Ascending aorta (tissue), 2 donors: ENCODE results near the gene HOXC11. TPM values are rescaled to one million over a fixed set of nuclear protein-coding genes. Genes with fewer than 3 reads are reported as not detected.

ENCODE experiments used
- DNase-seq, 2 donors: peaks; one replicate each; pipeline ENCODE4 v3.0.0-alpha.2; 2019; ENCODE audit warnings: low spot score in 2 of 2
- H3K27ac ChIP-seq, 2 donors: fragments of 200-600 bp; sonication (generic); one replicate each; pipeline ENCODE4 v1.5.1; 2016 to 2017; ENCODE audit warnings: mild to moderate bottlenecking in 1 of 2
- H3K27me3 ChIP-seq: fragments of 200-600 bp; sonication (generic); one replicate; pipeline ENCODE4 v1.5.1; 2017
- H3K36me3 ChIP-seq, 2 donors: fragments of 200-600 bp; sonication (generic); one replicate each; pipeline ENCODE4 v1.5.1; 2016
- H3K4me1 ChIP-seq, 2 donors: fragments of 200-600 bp; sonication (generic); one replicate each; pipeline ENCODE4 v1.5.1; 2016 to 2017; ENCODE audit warnings: mild to moderate bottlenecking in 1 of 2
- H3K4me3 ChIP-seq, 2 donors: fragments of 200-600 bp; sonication (generic); one replicate each; pipeline ENCODE4 v1.5.1; 2016 to 2017; ENCODE audit warnings: mild to moderate bottlenecking in 1 of 2
- H3K9me3 ChIP-seq, 2 donors: fragments of 200-600 bp; sonication (generic); one replicate each; pipeline ENCODE4 v1.5.1; 2016
- intact Hi-C: fragments of 100-400 bp; cut with DNase I; formaldehyde crosslinking; loops from one replicate; pipeline ENCODE4 v1.15.1; 2023
- total RNA-seq: library from RNA; depleted of rRNA; stranded (reverse); fragments of >200 nt; gene quantifications from one replicate; pipeline ENCODE4 v1.1.0, GENCODE V29; 2016
- TF ChIP-seq, protein P1 (sequence below), 3 experiments: fragments of 200-600 bp in 2 of 3; fragments of 450-650 bp in 1 of 3; sonication (generic) in 2 of 3; IDR thresholded peaks; one replicate each; pipeline ENCODE4 v1.5.1; 2016 to 2019; ENCODE audit warnings: antibody characterized with exemption in 3 of 3, mild to moderate bottlenecking in 1 of 3, moderate library complexity in 1 of 3

The HOXC11 gene
- total RNA-seq, 1 donor from 2014 or later, result 0.32 TPM

DNA sequence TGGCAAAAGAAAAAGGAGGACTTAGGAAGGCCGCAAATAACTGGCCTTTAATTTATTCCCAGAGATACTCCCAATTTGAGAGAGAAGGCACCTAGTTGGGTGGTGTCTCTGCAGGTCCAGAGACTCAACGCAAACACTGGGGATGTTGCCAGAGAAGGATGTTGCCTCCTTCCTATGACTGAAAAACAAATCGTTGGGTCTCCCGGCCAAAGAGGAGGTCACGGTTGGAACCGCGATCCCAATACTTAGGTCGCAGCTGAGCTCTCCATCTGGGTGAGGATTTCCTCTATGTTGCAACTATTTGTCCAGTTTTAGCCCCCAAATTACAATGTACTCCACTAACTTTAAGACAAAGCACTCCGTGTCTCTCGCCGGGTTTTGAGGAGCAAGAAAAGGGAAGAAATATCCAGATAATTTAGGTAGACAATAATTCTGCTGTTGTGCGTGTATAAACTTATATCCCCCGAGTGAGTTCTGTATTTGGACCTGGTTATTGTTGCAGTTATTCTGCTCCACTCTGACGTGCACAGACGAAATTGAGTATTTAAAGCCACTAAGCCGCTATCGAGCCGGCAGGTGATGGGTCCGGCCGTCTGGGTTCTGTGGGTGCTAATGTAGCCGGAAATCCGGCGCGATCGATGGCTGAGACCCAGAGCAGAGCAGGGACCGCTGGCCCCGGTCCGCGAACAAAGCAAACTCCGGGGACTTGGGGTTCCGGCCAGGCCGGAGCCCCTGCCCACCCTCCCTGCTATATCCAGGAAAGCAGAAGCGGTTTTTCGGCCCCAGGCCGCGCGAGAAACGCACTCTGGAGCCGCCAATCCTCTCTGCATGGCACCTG, 12.5 kb upstream of the HOXC11 start:
- TF ChIP-seq, protein P1, sequence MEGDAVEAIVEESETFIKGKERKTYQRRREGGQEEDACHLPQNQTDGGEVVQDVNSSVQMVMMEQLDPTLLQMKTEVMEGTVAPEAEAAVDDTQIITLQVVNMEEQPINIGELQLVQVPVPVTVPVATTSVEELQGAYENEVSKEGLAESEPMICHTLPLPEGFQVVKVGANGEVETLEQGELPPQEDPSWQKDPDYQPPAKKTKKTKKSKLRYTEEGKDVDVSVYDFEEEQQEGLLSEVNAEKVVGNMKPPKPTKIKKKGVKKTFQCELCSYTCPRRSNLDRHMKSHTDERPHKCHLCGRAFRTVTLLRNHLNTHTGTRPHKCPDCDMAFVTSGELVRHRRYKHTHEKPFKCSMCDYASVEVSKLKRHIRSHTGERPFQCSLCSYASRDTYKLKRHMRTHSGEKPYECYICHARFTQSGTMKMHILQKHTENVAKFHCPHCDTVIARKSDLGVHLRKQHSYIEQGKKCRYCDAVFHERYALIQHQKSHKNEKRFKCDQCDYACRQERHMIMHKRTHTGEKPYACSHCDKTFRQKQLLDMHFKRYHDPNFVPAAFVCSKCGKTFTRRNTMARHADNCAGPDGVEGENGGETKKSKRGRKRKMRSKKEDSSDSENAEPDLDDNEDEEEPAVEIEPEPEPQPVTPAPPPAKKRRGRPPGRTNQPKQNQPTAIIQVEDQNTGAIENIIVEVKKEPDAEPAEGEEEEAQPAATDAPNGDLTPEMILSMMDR (IDR thresholded peaks at IDR 0.05), result no peak
- H3K4me3 ChIP-seq, result no peak overlapping the region
- H3K9me3 ChIP-seq, result no peaks in the 10 kb centered on the region
- no peaks in the 10 kb centered on the region for H3K36me3 ChIP-seq
- DNase-seq, result no peak
- intact Hi-C loops, result no loop called here
- H3K4me1 ChIP-seq, result peaks cover 0 to 2% of the 10 kb centered on the region in 2 donors
- H3K27me3 ChIP-seq, result peaks cover 65% of the 10 kb centered on the region
- no peak overlapping the region for H3K27ac ChIP-seq

DNA sequence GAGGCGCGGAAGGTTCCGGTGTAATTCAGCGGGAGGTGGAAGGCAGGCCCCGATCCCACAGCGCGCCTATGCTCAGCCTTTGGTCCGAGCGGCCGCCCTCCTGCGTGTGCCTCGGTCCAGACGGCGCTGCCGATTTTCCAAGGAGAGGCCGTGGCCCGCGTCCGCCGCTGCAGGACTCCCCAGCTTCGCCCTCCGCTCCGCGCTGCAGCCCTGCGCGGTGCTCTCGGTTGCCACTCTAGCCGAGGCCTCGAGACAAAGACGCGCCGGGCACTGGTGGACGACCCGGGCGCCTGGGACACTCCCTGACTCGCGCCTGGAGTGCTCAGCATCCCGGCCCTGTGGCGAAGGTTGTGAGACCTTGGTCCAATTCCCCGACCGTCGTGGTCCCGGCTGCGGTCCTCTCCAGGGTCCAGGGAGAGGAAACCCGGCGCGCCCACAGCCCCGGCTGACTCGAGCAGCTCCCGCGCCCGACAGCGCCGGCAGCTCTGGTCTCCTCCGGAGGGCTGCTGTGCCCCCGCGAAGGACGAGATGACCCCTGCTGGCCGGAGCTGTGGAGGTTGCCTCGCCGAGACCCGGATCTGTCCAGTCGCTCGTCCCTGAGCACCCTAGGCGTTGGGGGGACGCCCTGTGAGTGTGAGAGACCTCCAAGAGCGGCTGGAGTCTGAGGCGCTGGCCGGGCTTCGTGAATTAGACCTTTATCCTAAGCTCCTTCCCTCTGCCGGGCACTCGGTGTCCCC, 11.7 kb upstream of the HOXC11 start:
- peaks cover 60% of the 10 kb centered on the region for H3K27me3 ChIP-seq
- no peak for DNase-seq
- TF ChIP-seq, protein P1 (IDR thresholded peaks at IDR 0.05), result no peak
- peaks cover 0 to 2% of the 10 kb centered on the region in 2 donors for H3K4me1 ChIP-seq
- intact Hi-C loops, result no loop called here
- H3K4me3 ChIP-seq, result no peak overlapping the region
- H3K36me3 ChIP-seq, result no peaks in the 10 kb centered on the region
- no peak overlapping the region for H3K27ac ChIP-seq
- H3K9me3 ChIP-seq, result no peaks in the 10 kb centered on the region

DNA sequence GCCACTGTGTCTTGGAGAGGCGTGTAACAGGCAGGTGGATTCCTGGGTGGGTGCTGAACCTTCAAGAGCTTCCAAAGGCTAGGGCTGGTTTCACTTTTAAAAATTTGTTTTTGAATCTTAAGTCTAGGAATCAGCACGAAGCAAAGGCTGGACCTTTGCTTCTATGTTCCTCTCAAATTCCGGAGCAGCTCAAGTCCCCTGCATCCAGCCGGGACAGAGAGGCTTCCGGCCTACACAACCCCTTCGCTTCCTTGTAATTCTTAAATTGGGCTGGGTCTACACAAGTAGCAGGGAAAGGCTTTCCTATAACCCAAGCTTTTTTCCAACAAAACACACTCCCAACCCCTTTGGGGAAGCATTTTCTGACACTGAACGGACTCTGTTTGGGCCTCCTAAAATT, 9.9 kb upstream of the HOXC11 start:
- intact Hi-C loops, result no loop called here
- Histone ChIP-seq H3K9me3 (no peaks in the 10 kb centered on the region), H3K4me1 (peaks cover 0 to 2% of the 10 kb centered on the region in 2 donors), H3K27ac (no peak overlapping the region), H3K4me3 (no peak overlapping the region), H3K27me3 (peaks cover 42% of the 10 kb centered on the region), H3K36me3 (no peaks in the 10 kb centered on the region)
- no peak for DNase-seq
- TF ChIP-seq, protein P1 (IDR thresholded peaks at IDR 0.05), result no peak

DNA sequence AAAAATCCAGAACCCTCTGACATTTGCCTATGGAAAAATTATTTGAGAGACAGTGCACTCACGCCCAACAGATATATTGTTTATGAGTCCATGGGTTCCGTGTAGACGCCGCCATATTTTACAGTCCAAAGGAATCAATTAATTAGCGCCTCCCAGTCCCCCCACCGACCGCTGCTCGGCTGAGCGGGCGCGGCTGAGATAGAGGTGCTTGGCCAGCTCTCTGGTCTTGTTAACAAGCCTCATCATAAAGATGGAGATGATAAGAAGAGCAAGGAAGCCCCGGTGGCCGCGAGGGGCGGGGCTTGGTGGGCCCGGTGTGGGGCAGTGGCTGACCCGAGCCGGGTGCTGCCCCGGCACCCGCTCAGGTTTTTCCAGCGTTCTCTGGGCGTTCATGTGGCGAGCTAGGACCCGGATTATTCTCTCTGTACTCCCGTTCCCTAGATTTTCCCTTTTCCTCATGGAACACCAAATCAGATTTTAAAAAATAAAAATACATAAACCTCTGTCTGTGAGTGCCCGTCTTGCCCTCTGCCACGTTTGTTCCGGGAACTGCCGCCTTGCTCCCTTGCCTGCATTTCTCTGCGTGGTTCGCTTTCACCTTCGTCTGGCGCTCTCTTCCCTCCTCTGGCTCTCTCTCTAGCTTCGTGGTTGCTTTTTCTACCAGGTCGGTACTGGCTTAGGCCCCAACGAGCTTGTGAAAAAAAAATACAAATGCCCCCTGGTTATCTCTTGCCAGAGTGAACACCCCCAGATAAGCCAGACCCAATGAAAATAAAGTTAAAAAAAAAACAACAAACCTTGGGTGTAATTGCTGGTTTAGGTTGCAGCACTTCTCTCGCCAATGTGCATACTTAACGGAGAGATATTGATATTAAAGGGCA, 9.3 kb upstream of the HOXC11 start:
- TF ChIP-seq, protein P1 (IDR thresholded peaks at IDR 0.05), result no peak
- Histone ChIP-seq H3K36me3 (no peaks in the 10 kb centered on the region), H3K27me3 (peaks cover 39% of the 10 kb centered on the region), H3K4me1 (peaks cover 0 to 2% of the 10 kb centered on the region in 2 donors), H3K9me3 (no peaks in the 10 kb centered on the region), H3K27ac (no peak overlapping the region), H3K4me3 (no peak overlapping the region)
- intact Hi-C loops, result no loop called here
- DNase-seq, result no peak

DNA sequence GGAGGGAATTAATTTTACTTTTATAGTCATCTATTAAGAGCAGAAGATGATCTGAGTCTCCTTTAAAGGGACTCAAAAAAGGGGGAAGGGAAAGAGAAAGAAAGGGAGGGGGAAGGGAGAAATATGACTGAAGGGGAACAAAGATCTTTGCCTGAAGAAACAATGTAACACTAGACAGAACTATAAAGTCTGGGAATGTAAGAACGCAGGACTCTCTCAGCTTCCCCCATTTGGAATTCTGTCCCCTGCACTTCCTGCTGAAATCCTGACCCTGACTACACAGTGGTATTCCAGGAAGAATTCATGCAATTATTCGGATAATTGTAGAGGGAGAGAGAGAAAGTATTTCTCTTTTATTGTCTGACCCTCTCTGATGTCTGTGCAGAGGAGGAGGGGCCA, 8.6 kb upstream of the HOXC11 start:
- Histone ChIP-seq H3K27ac (no peak overlapping the region), H3K4me1 (peaks cover 0 to 2% of the 10 kb centered on the region in 2 donors), H3K27me3 (peaks cover 36% of the 10 kb centered on the region), H3K9me3 (no peaks in the 10 kb centered on the region), H3K36me3 (no peaks in the 10 kb centered on the region), H3K4me3 (no peak overlapping the region)
- intact Hi-C loops, result no loop called here
- DNase-seq, result no peak
- TF ChIP-seq, protein P1 (IDR thresholded peaks at IDR 0.05), result no peak
